ENCODE data around the gene TMEM121B. TPM values are rescaled to one million over a fixed set of nuclear protein-coding genes. Genes with fewer than 3 reads are reported as not detected.

Gene TMEM121B
- total and polyA plus RNA-seq, 2 donors (not counting 1 experiment from before 2014, with no cell fraction given), result 0.12 TPM; not detected in 1

DNA sequence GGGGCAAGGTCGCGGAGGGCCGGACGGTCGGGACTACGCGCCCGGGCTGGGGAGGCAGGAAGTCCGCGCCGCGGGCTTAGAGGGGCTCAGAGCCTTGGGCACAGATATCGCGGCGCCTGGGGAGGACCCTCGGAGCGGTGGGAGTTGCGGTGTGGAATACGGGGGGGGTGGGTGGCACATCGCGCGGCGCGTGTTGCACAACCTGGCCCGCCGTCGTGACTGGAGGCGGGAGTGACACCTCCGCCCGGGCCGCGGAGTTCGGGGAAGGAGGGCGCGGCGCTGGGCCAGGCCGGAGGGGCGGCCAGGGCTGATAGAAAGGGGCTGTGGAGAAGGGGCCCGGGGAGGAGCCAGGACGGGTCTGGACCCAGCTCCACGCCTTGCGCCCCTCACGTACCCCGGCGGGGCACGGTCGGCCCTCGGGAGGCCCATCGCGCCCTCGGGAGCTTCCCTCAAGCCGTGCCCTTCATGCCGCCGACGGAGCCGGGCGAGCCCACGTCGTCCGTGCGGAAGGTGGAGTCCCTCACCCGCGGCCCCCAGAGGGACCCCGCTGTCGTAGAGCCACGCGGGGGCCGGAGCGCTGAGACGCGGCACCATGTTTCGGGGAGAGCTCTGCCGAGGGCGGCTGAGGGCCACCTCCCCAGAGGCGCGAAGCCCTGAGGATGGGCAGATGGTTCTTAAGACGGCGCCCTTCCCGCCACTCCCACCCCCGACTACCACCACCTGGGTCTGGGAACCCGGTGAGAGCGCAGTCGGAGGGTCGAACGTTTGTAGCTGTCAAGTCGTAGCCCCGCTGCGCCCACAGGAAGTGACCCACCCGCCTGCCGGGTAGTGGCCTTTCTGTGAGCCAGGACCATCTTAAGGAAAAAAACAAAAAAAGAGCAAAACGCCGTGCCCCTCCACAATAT lies 35.6 kb downstream of the TMEM121B start:
- 3% methylated on average over 81 of the region's 92 CpGs for WGBS (ENCODE audit: insufficient coverage)
- H3K4me2 ChIP-seq (replicated peaks; ENCODE audit: low read depth, low read length, poor library complexity, severe bottlenecking), result peak overlapping the region; percentile 96
- H3K4me3 ChIP-seq (ENCODE audit: control extremely low read depth in 1 of 5, extremely low read depth in 1 of 5, insufficient read depth in 1 of 5, low read depth in 2 of 5, low read length in 4 of 5), result peak overlapping the region; percentile 65 to 97 (median 81)
- no peaks in the 10 kb centered on the region for H3K36me3 ChIP-seq (replicated peaks in 1 of 2; ENCODE audit: control extremely low read depth in 1 of 2, control insufficient read depth in 1 of 2, extremely low read depth in 1 of 2, insufficient read depth in 2 of 2, low read length in 1 of 2)
- TF ChIP-seq, protein P1, sequence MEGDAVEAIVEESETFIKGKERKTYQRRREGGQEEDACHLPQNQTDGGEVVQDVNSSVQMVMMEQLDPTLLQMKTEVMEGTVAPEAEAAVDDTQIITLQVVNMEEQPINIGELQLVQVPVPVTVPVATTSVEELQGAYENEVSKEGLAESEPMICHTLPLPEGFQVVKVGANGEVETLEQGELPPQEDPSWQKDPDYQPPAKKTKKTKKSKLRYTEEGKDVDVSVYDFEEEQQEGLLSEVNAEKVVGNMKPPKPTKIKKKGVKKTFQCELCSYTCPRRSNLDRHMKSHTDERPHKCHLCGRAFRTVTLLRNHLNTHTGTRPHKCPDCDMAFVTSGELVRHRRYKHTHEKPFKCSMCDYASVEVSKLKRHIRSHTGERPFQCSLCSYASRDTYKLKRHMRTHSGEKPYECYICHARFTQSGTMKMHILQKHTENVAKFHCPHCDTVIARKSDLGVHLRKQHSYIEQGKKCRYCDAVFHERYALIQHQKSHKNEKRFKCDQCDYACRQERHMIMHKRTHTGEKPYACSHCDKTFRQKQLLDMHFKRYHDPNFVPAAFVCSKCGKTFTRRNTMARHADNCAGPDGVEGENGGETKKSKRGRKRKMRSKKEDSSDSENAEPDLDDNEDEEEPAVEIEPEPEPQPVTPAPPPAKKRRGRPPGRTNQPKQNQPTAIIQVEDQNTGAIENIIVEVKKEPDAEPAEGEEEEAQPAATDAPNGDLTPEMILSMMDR (IDR thresholded peaks at IDR 0.05), result no peak
- TF ChIP-seq EZH2 (IDR thresholded peaks at IDR 0.05; ENCODE audit: borderline replicate concordance, insufficient read depth, low read depth, low read length, poor library complexity, severe bottlenecking), result no peak
- H3K9me3 ChIP-seq (ENCODE audit: control extremely low read depth in 1 of 3, control insufficient read depth in 2 of 3, insufficient read depth in 1 of 3, low read length in 2 of 3), result no peaks in the 10 kb centered on the region
- peaks cover 38% of the 10 kb centered on the region for H3K4me1 Mint-ChIP-seq
- H3K27ac ChIP-seq (ENCODE audit: low read length in 2 of 2), result peak overlapping the region; percentile 26 to 80
- POLR2A ChIA-PET, result no interaction called here
- peaks cover 25 to 36% of the 10 kb centered on the region in 2 donors for H3K4me1 ChIP-seq (ENCODE audit: control insufficient read depth in 2 of 2, insufficient read depth in 2 of 2, low read length in 2 of 2)
- no peaks in the 10 kb centered on the region for H3K27me3 Mint-ChIP-seq
- H3K9ac ChIP-seq (ENCODE audit: low read length), result peak overlapping the region; percentile 91
- DNase-seq, result peak; percentile 57
- intact Hi-C loops (cut with micrococcal nuclease), result loop anchor here (2.0 to 10.0 kb wide), 3 partner anchors 85 to 539 kb away; partner anchors contain the start of gene ATP6V1E1
- H3K27ac Mint-ChIP-seq, result peak overlapping the region; percentile 71
- peak; percentile 4 for ATAC-seq (ENCODE audit: low read depth)
- no peaks in the 10 kb centered on the region for H3K27me3 ChIP-seq (replicated peaks in 1 of 4; ENCODE audit: control extremely low read depth in 1 of 4, control insufficient read depth in 3 of 4, insufficient read depth in 4 of 4, low read length in 3 of 4)
- CTCF ChIA-PET, result interaction anchor here (0.8 kb wide), 1 partner anchor 86 kb away, joined by 3 read pairs; no protein-coding TSS in a partner anchor
- peaks cover 37% of the 10 kb centered on the region for H4K20me1 ChIP-seq (ENCODE audit: control insufficient read depth, insufficient read depth, low read length, poor library complexity, severe bottlenecking)
- H2AFZ ChIP-seq (ENCODE audit: insufficient read depth, low read depth, low read length, poor library complexity, severe bottlenecking), result peak overlapping the region; percentile 97
- no peaks in the 10 kb centered on the region for H3K9me3 Mint-ChIP-seq (ENCODE audit: insufficient read depth)
- H3K79me2 ChIP-seq (ENCODE audit: control insufficient read depth, insufficient read depth, low read length), result peaks cover 55% of the 10 kb centered on the region
- H3K4me3 Mint-ChIP-seq, result peak overlapping the region; percentile 95
